ENCODE data around the gene DNAH7. TPM values are rescaled to one million over a fixed set of nuclear protein-coding genes. Genes with fewer than 3 reads are reported as not detected.

Gene DNAH7
- total RNA-seq = 0.21 TPM

DNA sequence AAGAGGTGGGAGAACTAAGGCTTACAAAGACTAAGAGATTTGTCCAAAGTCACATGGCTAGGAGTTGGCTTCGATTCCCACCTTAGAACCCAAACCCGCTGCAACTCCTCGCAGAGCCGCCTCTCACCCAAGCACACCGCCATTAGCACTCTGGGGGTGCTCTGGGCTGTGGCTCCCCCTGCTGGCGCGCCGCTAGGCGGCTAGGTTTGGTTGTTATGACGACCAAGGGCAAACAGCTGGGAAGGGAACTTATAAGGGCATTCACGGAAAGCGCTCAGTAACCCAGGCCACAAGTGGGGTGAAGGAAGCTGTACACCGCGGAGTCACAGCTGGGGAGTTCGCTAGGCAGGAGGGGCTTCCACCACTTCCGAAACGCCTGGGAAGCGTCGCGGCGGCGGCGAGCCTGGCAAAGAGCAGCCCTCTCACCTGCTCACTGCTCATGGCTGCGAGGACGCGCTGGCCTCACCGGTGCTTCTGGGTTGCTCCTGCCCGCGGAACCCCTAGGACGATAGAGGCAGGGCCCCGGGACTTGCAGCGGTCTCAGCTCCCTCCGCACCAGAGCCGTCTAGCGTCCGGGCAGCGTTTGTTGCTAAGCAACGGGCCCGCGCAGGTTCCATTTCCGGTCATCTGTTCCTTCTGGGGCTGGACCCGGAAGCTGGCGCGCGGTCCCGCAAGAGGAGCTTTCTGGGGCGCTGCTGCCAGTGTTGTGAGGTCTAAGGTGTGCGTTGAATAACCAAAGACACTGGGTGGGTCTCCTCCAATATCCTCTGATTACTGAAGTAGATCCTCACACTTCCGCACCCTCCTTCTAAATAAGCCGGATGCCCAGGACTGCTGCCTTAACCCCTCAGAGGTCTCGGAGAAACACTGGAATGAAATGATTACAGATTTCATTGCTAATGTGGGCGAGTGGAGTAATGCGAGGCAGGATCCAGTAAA, at the start of gene DNAH7:
Gene DNAH7 (minus strand): TSS at position 567 of the 939 bp plus-strand sequence. CDS start 126 bp downstream, at position 441.
- Histone ChIP-seq H3K27ac (peak within 1 kb of the TSS; percentile 23 to 68), H3K4me3 (peak within 1 kb of the TSS; percentile 73 to 88), H3K9me3 (no peaks in the 10 kb centered on the region), H3K4me1 (peaks cover 2 to 3% of the 10 kb centered on the region in 2 donors), H3K27me3 (no peaks in the 10 kb centered on the region), H3K36me3 (no peaks in the 10 kb centered on the region)
- intact Hi-C loops (cut with DNase I) = loop anchor here (2.0 to 5.0 kb wide), 5 partner anchors 102 to 569 kb away; partner anchors contain the start of genes CCDC150 and STK17B
- TF ChIP-seq, protein P1, sequence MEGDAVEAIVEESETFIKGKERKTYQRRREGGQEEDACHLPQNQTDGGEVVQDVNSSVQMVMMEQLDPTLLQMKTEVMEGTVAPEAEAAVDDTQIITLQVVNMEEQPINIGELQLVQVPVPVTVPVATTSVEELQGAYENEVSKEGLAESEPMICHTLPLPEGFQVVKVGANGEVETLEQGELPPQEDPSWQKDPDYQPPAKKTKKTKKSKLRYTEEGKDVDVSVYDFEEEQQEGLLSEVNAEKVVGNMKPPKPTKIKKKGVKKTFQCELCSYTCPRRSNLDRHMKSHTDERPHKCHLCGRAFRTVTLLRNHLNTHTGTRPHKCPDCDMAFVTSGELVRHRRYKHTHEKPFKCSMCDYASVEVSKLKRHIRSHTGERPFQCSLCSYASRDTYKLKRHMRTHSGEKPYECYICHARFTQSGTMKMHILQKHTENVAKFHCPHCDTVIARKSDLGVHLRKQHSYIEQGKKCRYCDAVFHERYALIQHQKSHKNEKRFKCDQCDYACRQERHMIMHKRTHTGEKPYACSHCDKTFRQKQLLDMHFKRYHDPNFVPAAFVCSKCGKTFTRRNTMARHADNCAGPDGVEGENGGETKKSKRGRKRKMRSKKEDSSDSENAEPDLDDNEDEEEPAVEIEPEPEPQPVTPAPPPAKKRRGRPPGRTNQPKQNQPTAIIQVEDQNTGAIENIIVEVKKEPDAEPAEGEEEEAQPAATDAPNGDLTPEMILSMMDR (IDR thresholded peaks at IDR 0.05) = peak in 1 of 3 experiments; percentile 69
- peak; percentile 59 to 92 for DNase-seq (ENCODE audit: low spot score in 2 of 2)

DNA sequence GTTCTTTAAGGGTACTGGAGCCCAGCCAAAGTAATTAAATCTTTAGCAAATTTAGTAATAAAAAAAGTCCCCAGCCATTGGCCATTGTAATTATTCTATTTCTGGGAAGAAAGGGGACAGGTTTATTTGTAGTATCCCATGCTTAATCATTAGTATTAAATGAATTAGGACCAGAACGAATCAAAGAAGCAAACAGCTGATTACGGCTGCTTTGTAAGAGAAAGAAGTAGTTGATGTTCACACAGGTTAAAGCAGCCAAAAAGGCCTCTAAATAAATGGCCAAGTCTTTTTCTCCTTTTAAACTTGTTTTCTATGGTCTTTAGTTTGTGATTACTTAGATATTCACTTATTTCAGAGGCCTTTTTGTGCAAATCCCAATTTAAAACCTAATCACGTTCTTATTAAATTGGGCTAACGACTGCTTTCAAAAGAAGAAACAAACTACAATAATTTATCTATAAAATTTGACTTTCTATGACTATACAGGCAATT, 48.6 kb upstream of the DNAH7 start:
- H3K27ac ChIP-seq = no peak overlapping the region
- no peak overlapping the region for H3K4me3 ChIP-seq
- intact Hi-C loops (cut with DNase I) = no loop called here
- no peak for DNase-seq (ENCODE audit: low spot score in 2 of 2)
- peaks cover 0 to 23% of the 10 kb centered on the region in 2 donors for H3K4me1 ChIP-seq
- H3K27me3 ChIP-seq = no peaks in the 10 kb centered on the region
- TF ChIP-seq, protein P1 (IDR thresholded peaks at IDR 0.05) = no peak
- no peaks in the 10 kb centered on the region for H3K9me3 ChIP-seq
- H3K36me3 ChIP-seq = no peaks in the 10 kb centered on the region

DNA sequence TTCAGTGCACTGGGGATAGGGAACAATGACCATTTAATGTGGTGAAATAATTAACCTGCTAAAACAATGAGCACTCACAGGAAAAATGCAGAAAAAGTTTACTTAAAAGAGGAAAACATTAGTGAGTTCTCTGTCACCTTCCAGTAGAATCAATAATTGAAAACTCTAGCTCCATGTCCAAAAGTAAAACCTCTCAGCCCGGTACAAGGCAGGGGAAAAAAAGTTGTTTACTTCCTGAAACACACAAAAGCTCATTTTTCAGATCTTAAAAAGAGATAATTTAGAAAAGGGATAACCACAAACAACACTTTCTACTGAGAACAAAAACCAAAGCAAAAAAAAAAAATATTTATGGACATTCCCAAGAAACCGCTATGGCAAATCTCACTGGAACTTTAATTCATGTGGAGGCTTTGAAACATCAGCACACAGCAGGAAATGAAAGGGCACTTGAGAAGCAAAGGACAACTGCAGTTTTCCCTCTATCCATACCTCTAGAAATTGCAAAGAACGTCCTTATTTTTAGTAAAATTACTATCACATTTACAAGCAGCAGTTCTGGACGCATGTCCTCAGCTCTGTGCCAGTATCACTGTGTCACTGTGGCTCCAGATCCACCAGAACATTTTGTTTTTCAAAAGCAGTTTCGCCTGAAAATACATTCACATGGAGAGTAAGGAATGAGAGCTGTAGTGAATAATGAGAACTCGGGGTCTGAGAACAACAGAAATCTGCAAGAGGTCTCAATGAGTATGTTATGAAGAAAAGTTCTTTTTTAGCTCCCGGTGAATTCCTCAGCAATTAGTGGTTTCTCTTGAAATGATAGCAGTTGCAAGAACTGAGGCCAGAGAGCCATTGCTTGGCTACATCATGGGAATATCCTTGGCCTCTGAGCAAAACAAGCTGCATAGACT, 44.7 kb upstream of the DNAH7 start:
- TF ChIP-seq, protein P1 (IDR thresholded peaks at IDR 0.05) = no peak
- Histone ChIP-seq H3K27ac (peak overlapping the region; percentile 54 to 71), H3K27me3 (no peaks in the 10 kb centered on the region), H3K36me3 (no peaks in the 10 kb centered on the region), H3K4me1 (peaks cover 0 to 25% of the 10 kb centered on the region in 2 donors), H3K9me3 (no peaks in the 10 kb centered on the region), H3K4me3 (peak overlapping the region; percentile 30 to 35)
- intact Hi-C loops (cut with DNase I) = loop anchor here (5.0 kb wide), 1 partner anchor 59 kb away; the partner anchor contains the start of gene STK17B
- no peak for DNase-seq (ENCODE audit: low spot score in 2 of 2)

DNA sequence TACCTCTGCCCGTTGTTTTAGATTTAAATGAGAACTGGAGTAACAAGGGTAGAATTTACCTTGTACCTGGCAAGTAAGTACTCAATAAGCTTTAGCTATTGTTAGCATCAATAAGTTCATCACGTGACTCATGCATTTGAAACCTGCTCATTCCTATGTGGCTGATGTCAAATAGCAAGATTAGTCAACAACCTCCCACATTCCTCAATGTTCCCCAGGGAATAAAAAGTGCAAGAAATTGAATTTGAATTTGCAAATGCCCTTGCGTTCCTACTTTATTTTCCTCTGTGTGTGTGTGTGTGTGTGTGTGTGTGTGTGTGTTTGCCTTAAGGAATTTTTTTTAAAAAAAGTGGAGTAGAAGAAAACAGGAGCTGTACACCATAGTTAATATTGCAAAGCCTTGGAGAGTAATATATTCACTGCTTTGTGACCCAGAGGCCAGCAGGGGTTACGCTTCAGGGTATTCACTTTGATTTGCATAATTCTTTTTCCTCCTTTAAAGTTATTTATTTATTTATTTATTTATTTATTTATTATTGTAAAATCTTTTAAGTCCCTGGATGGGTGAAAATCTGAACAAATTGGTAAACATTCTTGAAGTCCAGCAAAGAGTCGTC, 43.9 kb upstream of the DNAH7 start:
- TF ChIP-seq, protein P1 (IDR thresholded peaks at IDR 0.05) = no peak
- Histone ChIP-seq H3K27me3 (no peaks in the 10 kb centered on the region), H3K4me1 (peaks cover 0 to 25% of the 10 kb centered on the region in 2 donors), H3K9me3 (no peaks in the 10 kb centered on the region), H3K36me3 (no peaks in the 10 kb centered on the region), H3K27ac (peak overlapping the region; percentile 54 to 71), H3K4me3 (no peak overlapping the region)
- intact Hi-C loops (cut with DNase I) = loop anchor here (5.0 kb wide), 1 partner anchor 60 kb away; the partner anchor contains the start of gene STK17B
- DNase-seq (ENCODE audit: low spot score in 2 of 2) = no peak

DNA sequence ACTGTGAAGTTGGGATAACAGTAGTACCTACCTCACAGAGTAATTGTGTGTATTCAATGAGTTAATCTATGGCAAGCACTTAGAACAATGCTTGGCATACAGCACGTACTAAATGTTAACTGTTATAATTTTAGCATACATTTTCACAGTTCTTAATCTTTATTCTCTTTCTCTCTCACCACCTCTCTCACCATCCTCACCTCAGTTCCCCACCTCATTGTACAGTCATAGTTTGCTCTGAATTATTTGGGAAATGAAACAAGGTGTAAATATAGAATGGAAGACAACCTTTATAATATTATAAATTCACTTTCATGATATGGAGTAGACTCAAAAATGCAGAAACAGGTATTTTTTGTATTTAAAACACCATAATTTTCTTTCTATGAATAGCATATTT, 40.0 kb upstream of the DNAH7 start:
- intact Hi-C loops (cut with DNase I) = no loop called here
- Histone ChIP-seq H3K4me3 (no peak overlapping the region), H3K27ac (no peak overlapping the region), H3K4me1 (peaks cover 0 to 15% of the 10 kb centered on the region in 2 donors), H3K27me3 (no peaks in the 10 kb centered on the region), H3K9me3 (no peaks in the 10 kb centered on the region), H3K36me3 (no peaks in the 10 kb centered on the region)
- DNase-seq (ENCODE audit: low spot score in 2 of 2) = no peak
- TF ChIP-seq, protein P1 (IDR thresholded peaks at IDR 0.05) = no peak

Measured in ascending aorta (tissue), 2 donors.